H1 (cell line): ENCODE measurements around the gene SLC66A2. TPM values are rescaled to one million over a fixed set of nuclear protein-coding genes. Genes with fewer than 3 reads are reported as not detected.

Experiments used
- CBX5 ChIP-seq: fragments of 300-800, 300-1000 bp; sonication (generic); IDR thresholded peaks from 2 replicates; pipeline ENCODE4 v1.7.1; 2016; ENCODE audit warnings: antibody characterized with exemption, low read length, low read depth
- CHD7 ChIP-seq: fragments of 300-600 bp; sonication (generic); IDR thresholded peaks from 2 replicates; pipeline ENCODE4 v1.7.1; 2012; ENCODE audit warnings: low read length, moderate library complexity, mild to moderate bottlenecking, inconsistent platforms; ENCODE audit not compliant: insufficient replicate concordance
- GABPA ChIP-seq: IDR thresholded peaks from 2 replicates; pipeline ENCODE4 v1.6.1; 2011; ENCODE audit warnings: mild to moderate bottlenecking, low read length, moderate library complexity, borderline replicate concordance; ENCODE audit not compliant: insufficient read depth
- KDM1A ChIP-seq: fragments of 200-600, 300-600 bp; sonication (generic); IDR thresholded peaks from 2 replicates; pipeline ENCODE4 v1.7.1; 2016; ENCODE audit warnings: mild to moderate bottlenecking, low read length, borderline replicate concordance
- NANOG ChIP-seq: IDR thresholded peaks from 2 replicates; pipeline ENCODE4 v1.6.1; 2011; ENCODE audit warnings: low read length, low read depth, mild to moderate bottlenecking, inconsistent platforms; ENCODE audit not compliant: insufficient read depth, poor library complexity, severe bottlenecking
- RAD21 ChIP-seq, 2 experiments: IDR thresholded peaks in 1 of 2; conservative IDR thresholded peaks in 1 of 2; 2 replicates each; pipeline ENCODE4 v1.6.1; 2011; ENCODE audit warnings: low read depth in 2 of 2, low read length in 2 of 2, improper control_type of control experiment in 1 of 2, inconsistent platforms in 1 of 2, mild to moderate bottlenecking in 1 of 2, moderate library complexity in 1 of 2
- YY1 ChIP-seq: IDR thresholded peaks from 2 replicates; pipeline ENCODE4 v1.6.1; 2011; ENCODE audit warnings: low read depth, mild to moderate bottlenecking, low read length
- polyA plus RNA-seq, 7 experiments: library from polyadenylated mRNA; depleted of rRNA in 3 of 7; stranded (reverse) in 5 of 7; unstranded in 2 of 7; fragments of >200 nt in 5 of 7; fragments of 200-250 nt in 2 of 7; gene quantifications; 1 replicate in 5 of 7; 2 replicates in 1 of 7; 4 replicates in 1 of 7; pipeline versions ENCODE4 v1.2.1 to v1.2.3, GENCODE V29; 2011 to 2013; ENCODE audit warnings: missing spikeins in 2 of 7, mixed read lengths in 2 of 7
- total RNA-seq: library from RNA; stranded (reverse); fragmentation: NEBNext Ultra II Directional; extraction: Animal tissue kit (Norgen Biotek cat#: 25700); gene quantifications from 2 replicates; pipeline ENCODE4 v1.2.1, GENCODE V29; 2021
- TF ChIP-seq, protein P1 (sequence below), 3 experiments: IDR thresholded peaks; 1 replicate in 2 of 3; 2 replicates in 1 of 3; pipeline versions ENCODE4 v1.5.1 to v1.6.1; 2011; ENCODE audit warnings: low read length in 3 of 3, mild to moderate bottlenecking in 3 of 3, inconsistent platforms in 2 of 3, low read depth in 1 of 3, moderate library complexity in 1 of 3; ENCODE audit not compliant: insufficient read depth in 1 of 3; ENCODE audit errors: control extremely low read depth in 1 of 3

SLC66A2 gene
- total and polyA plus RNA-seq, 2 of the 8 experiments (the other 6 are each of a cell fraction or from before 2014, with no cell fraction given) = 15.0 to 18.9 TPM

- TF ChIP-seq, protein P1, sequence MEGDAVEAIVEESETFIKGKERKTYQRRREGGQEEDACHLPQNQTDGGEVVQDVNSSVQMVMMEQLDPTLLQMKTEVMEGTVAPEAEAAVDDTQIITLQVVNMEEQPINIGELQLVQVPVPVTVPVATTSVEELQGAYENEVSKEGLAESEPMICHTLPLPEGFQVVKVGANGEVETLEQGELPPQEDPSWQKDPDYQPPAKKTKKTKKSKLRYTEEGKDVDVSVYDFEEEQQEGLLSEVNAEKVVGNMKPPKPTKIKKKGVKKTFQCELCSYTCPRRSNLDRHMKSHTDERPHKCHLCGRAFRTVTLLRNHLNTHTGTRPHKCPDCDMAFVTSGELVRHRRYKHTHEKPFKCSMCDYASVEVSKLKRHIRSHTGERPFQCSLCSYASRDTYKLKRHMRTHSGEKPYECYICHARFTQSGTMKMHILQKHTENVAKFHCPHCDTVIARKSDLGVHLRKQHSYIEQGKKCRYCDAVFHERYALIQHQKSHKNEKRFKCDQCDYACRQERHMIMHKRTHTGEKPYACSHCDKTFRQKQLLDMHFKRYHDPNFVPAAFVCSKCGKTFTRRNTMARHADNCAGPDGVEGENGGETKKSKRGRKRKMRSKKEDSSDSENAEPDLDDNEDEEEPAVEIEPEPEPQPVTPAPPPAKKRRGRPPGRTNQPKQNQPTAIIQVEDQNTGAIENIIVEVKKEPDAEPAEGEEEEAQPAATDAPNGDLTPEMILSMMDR (IDR thresholded peaks at IDR 0.05; ENCODE audit: control extremely low read depth in 1 of 3, insufficient read depth in 1 of 3, low read depth in 1 of 3, low read length in 3 of 3) = no peak
- no peak for TF ChIP-seq YY1
- no peak for TF ChIP-seq GABPA
- no peak for TF ChIP-seq KDM1A
- TF ChIP-seq NANOG = no peak
- no peak for TF ChIP-seq CBX5
- no peak for TF ChIP-seq RAD21 (IDR thresholded peaks at IDR 0.05 in 1 of 2, conservative IDR thresholded peaks at IDR 0.05 in 1 of 2; ENCODE audit: low read depth in 2 of 2, low read length in 2 of 2)
- no peak for TF ChIP-seq CHD7
These were observed 22.9 kb downstream of the SLC66A2 start (continued) for GRCh38 chr18:79928563-79928960.
